ENCODE data around the gene HAS3.

GRCh38 chr16:69112285-69113129 is 7.1 kb downstream of the HAS3 start:
- TF ChIP-seq CTCF (IDR thresholded peaks at IDR 0.05) (peak; percentile 80), ZNF138 (CRISPR knock-in tag; conservative IDR thresholded peaks at IDR 0.05) (no peak), ATF2 (CRISPR knock-in tag; IDR thresholded peaks at IDR 0.05; ENCODE audit: borderline replicate concordance, low read depth) (no peak)
